K562 (cell line): ENCODE data around the gene ATP6V1F. TPM values are rescaled to one million over a fixed set of nuclear protein-coding genes. Genes with fewer than 3 reads are reported as not detected.

ENCODE experiments used
- BDP1 ChIP-seq: IDR thresholded peaks from 3 replicates; pipeline ENCODE4 v1.6.1; 2011; ENCODE audit not compliant: insufficient read length, insufficient read depth
- BRCA1 ChIP-seq, 2 experiments: fragments of 450-650 bp in 1 of 2; sonication (generic) in 1 of 2; formaldehyde crosslinking in 1 of 2; IDR thresholded peaks; 2 replicates each; pipeline versions ENCODE4 v1.5.0 to v1.6.1; 2017 to 2020; ENCODE audit warnings: mild to moderate bottlenecking in 1 of 2, missing genetic modification reagents in 1 of 2
- CHD4 ChIP-seq: fragments of 200-600 bp; sonication (generic); IDR thresholded peaks from 3 replicates; pipeline ENCODE4 v1.6.1; 2012; ENCODE audit warnings: low read depth, mild to moderate bottlenecking, mixed read lengths, low read length, inconsistent platforms; ENCODE audit not compliant: insufficient read depth, insufficient replicate concordance, poor library complexity, severe bottlenecking
- CTBP1 ChIP-seq: fragments of 450-650 bp; IDR thresholded peaks from 2 replicates; pipeline ENCODE4 v1.6.1; 2016; ENCODE audit warnings: borderline replicate concordance
- FOXJ3 ChIP-seq: sonication (generic); formaldehyde crosslinking; IDR thresholded peaks from 2 replicates; pipeline ENCODE4 v1.4.0; 2020; ENCODE audit warnings: mild to moderate bottlenecking, missing genetic modification reagents
- HMG20B ChIP-seq: fragments of 250-450 bp; sonication (Bioruptor Pico); IDR thresholded peaks from 2 replicates; pipeline ENCODE4 v1.5.0; 2021; ENCODE audit warnings: mild to moderate bottlenecking
- HOXB6 ChIP-seq: fragments of 250-450 bp; sonication (Bioruptor Pico); IDR thresholded peaks from 2 replicates; pipeline ENCODE4 v1.5.1; 2022; ENCODE audit warnings: mild to moderate bottlenecking, borderline replicate concordance
- KAT8 ChIP-seq: fragments of 450-650 bp; IDR thresholded peaks from 2 replicates; pipeline ENCODE4 v1.6.1; 2016; ENCODE audit warnings: low read depth, mild to moderate bottlenecking
- MLLT1 ChIP-seq, 2 experiments: fragments of 450-650 bp; IDR thresholded peaks; 2 replicates each; pipeline ENCODE4 v1.6.1; 2016
- RFX1 ChIP-seq: fragments of 450-650 bp; IDR thresholded peaks from 2 replicates; pipeline ENCODE4 v1.6.1; 2016; ENCODE audit warnings: mild to moderate bottlenecking, moderate library complexity
- SFPQ ChIP-seq: fragments of 200-400 bp; formaldehyde crosslinking; IDR thresholded peaks from 2 replicates; pipeline ENCODE4 v1.6.1; 2017; ENCODE audit warnings: mild to moderate bottlenecking, low read depth, low read length, moderate library complexity
- TCF7 ChIP-seq: sonication (generic); IDR thresholded peaks from 2 replicates; pipeline ENCODE4 v1.6.1; 2016; ENCODE audit warnings: antibody characterized with exemption, borderline replicate concordance
- ZBTB12 ChIP-seq: fragments of 250-450 bp; sonication (Bioruptor Pico); IDR thresholded peaks from 2 replicates; pipeline ENCODE4 v1.4.0; 2020
- ZFP36 ChIP-seq: fragments of 150-350 bp; IDR thresholded peaks from 2 replicates; pipeline ENCODE4 v1.6.1; 2018; ENCODE audit warnings: low read length, low read depth; ENCODE audit not compliant: partially characterized antibody
- ZNF133 ChIP-seq: fragments of 250-450 bp; sonication (Bioruptor Pico); IDR thresholded peaks from 2 replicates; pipeline ENCODE4 v1.4.0; 2020; ENCODE audit warnings: mild to moderate bottlenecking
- ZNF696 ChIP-seq: fragments of 250-450 bp; sonication (Bioruptor Pico); conservative IDR thresholded peaks from 2 replicates; pipeline ENCODE4 v1.4.0; 2020; ENCODE audit warnings: mild to moderate bottlenecking, moderate library complexity
- ZNF785 ChIP-seq: fragments of 250-450 bp; sonication (Bioruptor Pico); IDR thresholded peaks from 2 replicates; pipeline ENCODE4 v1.4.0; 2020; ENCODE audit warnings: mild to moderate bottlenecking
- ZNF79 ChIP-seq: fragments of 250-450 bp; sonication (Bioruptor Pico); IDR thresholded peaks from 2 replicates; pipeline ENCODE4 v1.4.0; 2020; ENCODE audit warnings: low read depth, mild to moderate bottlenecking, moderate library complexity
- polyA plus RNA-seq, 8 experiments: library from polyadenylated mRNA; depleted of rRNA in 4 of 8; stranded (reverse) in 5 of 8; unstranded in 3 of 8; fragments of >200 nt; fragmentation: Nextera tagmentation in 2 of 8; fragmentation: Illumina TruSeq in 1 of 8; extraction: Ambion mirVana in 2 of 8; extraction: Trizol in 1 of 8; gene quantifications; 2 replicates each; pipeline versions ENCODE4 v1.2.1 to v1.2.3, GENCODE V29; 2011 to 2014; ENCODE audit warnings: inconsistent platforms in 1 of 8, missing spikeins in 1 of 8
- total RNA-seq, 7 experiments: library from RNA; depleted of rRNA in 6 of 7; stranded (reverse); fragments of >200 nt in 6 of 7; fragmentation: Illumina TruSeq in 2 of 7; extraction: Trizol in 2 of 7; gene quantifications; 2 replicates each; pipeline versions ENCODE4 v1.2.1 to v1.2.3, GENCODE V29; 2011 to 2021; ENCODE audit warnings: low replicate concordance in 1 of 7
- TF ChIP-seq, protein P1 (sequence below): fragments of 450-650 bp; IDR thresholded peaks from 2 replicates; pipeline ENCODE4 v1.6.1; 2016

The ATP6V1F gene
- total and polyA plus RNA-seq, 9 of the 15 experiments (the other 6 are each of a cell fraction or from before 2014, with no cell fraction given): 206 to 1,123 (median 542) TPM

- no peak for TF ChIP-seq KAT8
- TF ChIP-seq ZNF133 (CRISPR knock-in tag): no peak
- peak in 1 of 2 experiments; percentile 46; a peak in 1 of 4 replicates for TF ChIP-seq MLLT1 (IDR thresholded peaks at IDR 0.05)
- TF ChIP-seq ZNF785 (CRISPR knock-in tag): no peak
- no peak for TF ChIP-seq SFPQ
- TF ChIP-seq TCF7: no peak
- TF ChIP-seq ZNF696 (CRISPR knock-in tag): no peak
- TF ChIP-seq, protein P1, sequence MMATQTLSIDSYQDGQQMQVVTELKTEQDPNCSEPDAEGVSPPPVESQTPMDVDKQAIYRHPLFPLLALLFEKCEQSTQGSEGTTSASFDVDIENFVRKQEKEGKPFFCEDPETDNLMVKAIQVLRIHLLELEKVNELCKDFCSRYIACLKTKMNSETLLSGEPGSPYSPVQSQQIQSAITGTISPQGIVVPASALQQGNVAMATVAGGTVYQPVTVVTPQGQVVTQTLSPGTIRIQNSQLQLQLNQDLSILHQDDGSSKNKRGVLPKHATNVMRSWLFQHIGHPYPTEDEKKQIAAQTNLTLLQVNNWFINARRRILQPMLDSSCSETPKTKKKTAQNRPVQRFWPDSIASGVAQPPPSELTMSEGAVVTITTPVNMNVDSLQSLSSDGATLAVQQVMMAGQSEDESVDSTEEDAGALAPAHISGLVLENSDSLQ: no peak; the same call in 1 of the 2 replicates
- no peak for TF ChIP-seq HMG20B
- TF ChIP-seq CTBP1: peak; percentile 66
- TF ChIP-seq HOXB6 (CRISPR knock-in tag): no peak
- TF ChIP-seq ZNF79 (CRISPR knock-in tag): no peak
- TF ChIP-seq FOXJ3 (CRISPR knock-in tag): no peak
- no peak for TF ChIP-seq RFX1
- 0 out of 2 replicates have a peak, but pooled peaks have one; percentile 28 for TF ChIP-seq ZBTB12
- no peak for TF ChIP-seq BDP1
- no peak for TF ChIP-seq CHD4
- TF ChIP-seq ZFP36: no peak
- no peak for TF ChIP-seq BRCA1 (IDR thresholded peaks at IDR 0.05)
- TF ChIP-seq BRCA1 (CRISPR knock-in tag; IDR thresholded peaks at IDR 0.05): peak; percentile 94; the same call in 1 of the 2 replicates
Observed at GRCh38 chr7:128862571-128863432, at the start of gene ATP6V1F (continued).
